Measurements from ENCODE around the gene CCDC47.
A peak's percentile ranks its signal among the peaks of the same experiment; 100 is the strongest.
"Not testable (repeated sequence)": the region's sequence is repeated elsewhere in the genome, so short reads cannot be mapped to it uniquely, and the experiment has no call there.

CCDC47 gene

GRCh38 chr17:63780928-63781327 is 7.5 kb upstream of the CCDC47 start:
- no peak for DNase-seq

GRCh38 chr17:63780507-63780906 is 7.1 kb upstream of the CCDC47 start:
- DNase-seq = no peak

GRCh38 chr17:63775420-63775819 is 2.0 kb upstream of the CCDC47 start:
- DNase-seq = no peak

GRCh38 chr17:63774969-63775265 is 1.5 kb upstream of the CCDC47 start:
- no peak for DNase-seq

GRCh38 chr17:63774141-63774968 is 958 bp upstream of the CCDC47 start, which contains the start of gene DDX42:
Gene DDX42 (plus strand): TSS chr17:63774170. CDS start chr17:63787050, 12,880 bp downstream.
- peak in 1 of 2 experiments; percentile 73 for DNase-seq

- DNase-seq = no peak
Measured at GRCh38 chr17:63772801-63773271, 561 bp downstream of the CCDC47 start.

- DNase-seq = no peak
Measured at GRCh38 chr17:63768433-63768832, 5.0 kb downstream of the CCDC47 start.

- no peak for DNase-seq
Measured at GRCh38 chr17:63766754-63767153, 6.6 kb downstream of the CCDC47 start.

GRCh38 chr17:63764716-63765115 is 8.7 kb downstream of the CCDC47 start:
- DNase-seq = no peak

GRCh38 chr17:63762161-63763078 is 11.0 kb downstream of the CCDC47 start:
- DNase-seq = no peak

GRCh38 chr17:63760771-63761539 is 12.4 kb downstream of the CCDC47 start:
- DNase-seq = no peak

- DNase-seq = no peak
Measured at GRCh38 chr17:63758428-63758827, 15.0 kb downstream of the CCDC47 start.

GRCh38 chr17:63754046-63754445 is 19.4 kb downstream of the CCDC47 start:
- no peak for DNase-seq

- DNase-seq = no peak
Measured at GRCh38 chr17:63753215-63753614, 20.2 kb downstream of the CCDC47 start.

GRCh38 chr17:63752707-63753106 is 20.7 kb downstream of the CCDC47 start:
- DNase-seq = no peak

- DNase-seq = no peak
Measured at GRCh38 chr17:63751806-63752205, 21.6 kb downstream of the CCDC47 start.

- DNase-seq = peak; percentile 95 to 97
Measured at GRCh38 chr17:63741408-63742173, 31.8 kb downstream of the CCDC47 start, which contains the start of gene STRADA. Gene STRADA (minus strand): TSS chr17:63741799. CDS start chr17:63728369, 13,430 bp downstream.

- no peak for DNase-seq
Measured at GRCh38 chr17:63741143-63741407, 32.3 kb downstream of the CCDC47 start.

- DNase-seq = no peak
Measured at GRCh38 chr17:63740464-63741142, 32.8 kb downstream of the CCDC47 start.

GRCh38 chr17:63735691-63736090 is 37.7 kb downstream of the CCDC47 start:
- no peak for DNase-seq

GRCh38 chr17:63722403-63722802 is 51.0 kb downstream of the CCDC47 start:
- no peak for DNase-seq

- not testable (repeated sequence) for DNase-seq
Measured at GRCh38 chr17:63720194-63720593, 53.2 kb downstream of the CCDC47 start.
